ENCODE data around the gene ZMAT2.

Gene ZMAT2

GRCh38 chr5:140710899-140711552 is 10.8 kb downstream of the ZMAT2 start (continued):
- no peak for TF ChIP-seq ZNF174 (tag by site-specific recombination; IDR thresholded peaks at IDR 0.05)
- TF ChIP-seq ZNF571 (tag by site-specific recombination; IDR thresholded peaks at IDR 0.05), result no peak
- peak; percentile 88 for TF ChIP-seq ZBTB21 (tag by site-specific recombination; IDR thresholded peaks at IDR 0.05)
- no peak for TF ChIP-seq ZNF114 (tag by site-specific recombination; IDR thresholded peaks at IDR 0.05)
- TF ChIP-seq ZNF704 (tag by site-specific recombination; IDR thresholded peaks at IDR 0.05), result no peak
- peak; percentile 79 for TF ChIP-seq ZNF184 (tag by site-specific recombination; IDR thresholded peaks at IDR 0.05)
- no peak for TF ChIP-seq ZNF529 (tag by site-specific recombination; IDR thresholded peaks at IDR 0.05; ENCODE audit: insufficient replicate concordance)
- TF ChIP-seq ZNF76 (tag by site-specific recombination; IDR thresholded peaks at IDR 0.05; ENCODE audit: borderline replicate concordance, low read depth), result peak; percentile 53
- no peak for TF ChIP-seq TCF7L2 (IDR thresholded peaks at IDR 0.05; ENCODE audit: borderline replicate concordance, low read depth, low read length)
- peak; percentile 73; the same call in 1 of the 2 replicates for TF ChIP-seq TRIM28 (IDR thresholded peaks at IDR 0.05; ENCODE audit: borderline replicate concordance, low read length)
- peak; percentile 13; the same call in 1 of the 2 replicates for TF ChIP-seq ZSCAN16 (tag by site-specific recombination; IDR thresholded peaks at IDR 0.05)
- TF ChIP-seq ZSCAN30 (tag by site-specific recombination; IDR thresholded peaks at IDR 0.05), result peak; percentile 91
- peak; percentile 53 for TF ChIP-seq GLIS1 (tag by site-specific recombination; IDR thresholded peaks at IDR 0.05)
- no peak for TF ChIP-seq ZNF280C (tag by site-specific recombination; IDR thresholded peaks at IDR 0.05)
- no peak for TF ChIP-seq ZNF776 (tag by site-specific recombination; IDR thresholded peaks at IDR 0.05; ENCODE audit: borderline replicate concordance)
- TF ChIP-seq ZNF692 (tag by site-specific recombination; IDR thresholded peaks at IDR 0.05), result peak; percentile 85
- no peak for TF ChIP-seq PBX3 (CRISPR knock-in tag; IDR thresholded peaks at IDR 0.05)
- TF ChIP-seq ZNF37A (tag by site-specific recombination; IDR thresholded peaks at IDR 0.05), result no peak
- peak; percentile 76 for TF ChIP-seq ZFHX2 (tag by site-specific recombination; conservative IDR thresholded peaks at IDR 0.05)
- TF ChIP-seq ZNF266 (tag by site-specific recombination; IDR thresholded peaks at IDR 0.05; ENCODE audit: low read depth), result no peak
- no peak for TF ChIP-seq ZNF221 (tag by site-specific recombination; IDR thresholded peaks at IDR 0.05; ENCODE audit: borderline replicate concordance)
- no peak for TF ChIP-seq GLI2 (tag by site-specific recombination; IDR thresholded peaks at IDR 0.05; ENCODE audit: borderline replicate concordance, low read depth)
- no peak for TF ChIP-seq BCL6B (tag by site-specific recombination; IDR thresholded peaks at IDR 0.05)
- peak; percentile 96 for TF ChIP-seq BCL11A (tag by site-specific recombination; IDR thresholded peaks at IDR 0.05; ENCODE audit: low read depth)
- no peak for TF ChIP-seq HOXC10 (CRISPR knock-in tag; IDR thresholded peaks at IDR 0.05)
- TF ChIP-seq SCRT2 (tag by site-specific recombination; IDR thresholded peaks at IDR 0.05), result 0 out of 2 replicates have a peak, but pooled peaks have one; percentile 35
- 0 out of 2 replicates have a peak, but pooled peaks have one; percentile 17 for TF ChIP-seq ZNF777 (tag by site-specific recombination; IDR thresholded peaks at IDR 0.05; ENCODE audit: borderline replicate concordance)
- no peak for TF ChIP-seq ZNF549 (tag by site-specific recombination; IDR thresholded peaks at IDR 0.05)
- no peak for TF ChIP-seq SETDB1 (IDR thresholded peaks at IDR 0.05; ENCODE audit: insufficient read length, low read length)
- TF ChIP-seq KLF17 (tag by site-specific recombination; IDR thresholded peaks at IDR 0.05), result peak; percentile 83
- no peak for TF ChIP-seq ZNF362 (tag by site-specific recombination; IDR thresholded peaks at IDR 0.05)

All from HEK293 (cell line).